A673 (cell line): ENCODE data around the gene NAIF1. TPM values are rescaled to one million over a fixed set of nuclear protein-coding genes. Genes with fewer than 3 reads are reported as not detected.

Source experiments
- BruUV-seq: library from RNA; stranded (reverse); fragments of 400-500 nt; replicated peaks from 2 replicates; lab custom pipeline; 2021; lab: Mats Ljungman, UMichigan
- CTCF ChIA-PET: fragments of 300-600 bp; sonication (Branson Sonifier 250); formaldehyde crosslinking; loops from one replicate; lab custom pipeline; 2022; ENCODE audit warnings: antibody characterized with exemption; lab: Charles Lee
- POLR2A ChIA-PET: fragments of 300-600 bp; sonication (Branson Sonifier 250); formaldehyde crosslinking; loops from one replicate; lab custom pipeline; 2022; ENCODE audit warnings: antibody characterized with exemption; ENCODE audit not compliant: low non-redundant PET; lab: Charles Lee
- DNase-seq: peaks from one replicate; pipeline ENCODE4 v3.0.0-alpha.2; 2015; ENCODE audit warnings: low spot score
- H3K27ac ChIP-seq: fragments of 200-600 bp; sonication (generic); 2 replicates; pipeline ENCODE4 v1.5.1; 2016; ENCODE audit warnings: mixed run types, low read depth, mild to moderate bottlenecking, mixed read lengths, antibody characterized with exemption, low read length; ENCODE audit not compliant: poor library complexity, severe bottlenecking
- H3K27me3 ChIP-seq: fragments of 200-600 bp; sonication (generic); replicated peaks from 2 replicates; pipeline ENCODE4 v1.6.1; 2017; ENCODE audit warnings: mixed run types, low read depth, mild to moderate bottlenecking, mixed read lengths, antibody characterized with exemption, low read length; ENCODE audit not compliant: insufficient read depth, poor library complexity
- H3K36me3 ChIP-seq: fragments of 200-600 bp; sonication (generic); 2 replicates; pipeline ENCODE4 v1.6.1; 2016; ENCODE audit warnings: mixed run types, mild to moderate bottlenecking, mixed read lengths, antibody characterized with exemption, low read length; ENCODE audit not compliant: insufficient read depth, poor library complexity, severe bottlenecking
- H3K4me1 ChIP-seq: fragments of 200-600 bp; sonication (generic); 2 replicates; pipeline ENCODE4 v1.6.1; 2017; ENCODE audit warnings: mixed run types, mild to moderate bottlenecking, mixed read lengths, antibody characterized with exemption, low read length; ENCODE audit not compliant: insufficient read depth, poor library complexity, severe bottlenecking
- H3K4me3 ChIP-seq: fragments of 200-600 bp; sonication (generic); 2 replicates; pipeline ENCODE4 v1.5.1; 2016; ENCODE audit warnings: low read depth, mixed run types, mild to moderate bottlenecking, mixed read lengths, low read length; ENCODE audit not compliant: poor library complexity, severe bottlenecking
- H3K9me3 ChIP-seq: fragments of 200-600 bp; sonication (generic); 2 replicates; pipeline ENCODE4 v1.6.1; 2016; ENCODE audit warnings: mixed run types, low read depth, mild to moderate bottlenecking, mixed read lengths, antibody characterized with exemption, low read length; ENCODE audit not compliant: poor library complexity, severe bottlenecking
- EZH2 ChIP-seq: fragments of 200-600 bp; sonication (generic); IDR thresholded peaks from 2 replicates; pipeline ENCODE4 v1.6.1; 2017; ENCODE audit warnings: borderline replicate concordance, low read depth, mild to moderate bottlenecking, mixed read lengths, antibody characterized with exemption, low read length; ENCODE audit not compliant: poor library complexity, severe bottlenecking
- intact Hi-C: fragments of 100-400 bp; cut with micrococcal nuclease; formaldehyde crosslinking; loops from one replicate; pipeline ENCODE4 v1.10.0; 2022; ENCODE audit not compliant: unreplicated experiment
- total RNA-seq: library from RNA; stranded (reverse); gene quantifications from 2 replicates; pipeline ENCODE4 v1.2.3, GENCODE V29; 2021
- TF ChIP-seq, protein P1 (sequence below): fragments of 300-800, 200-600 bp; sonication (generic); conservative IDR thresholded peaks from 2 replicates; pipeline ENCODE4 v1.5.1; 2017; ENCODE audit warnings: low read depth, mild to moderate bottlenecking, antibody characterized with exemption, low read length, moderate library complexity, mixed read lengths

NAIF1 gene
- total RNA-seq, 1 experiment from 2014 or later: 9.3 TPM

DNA sequence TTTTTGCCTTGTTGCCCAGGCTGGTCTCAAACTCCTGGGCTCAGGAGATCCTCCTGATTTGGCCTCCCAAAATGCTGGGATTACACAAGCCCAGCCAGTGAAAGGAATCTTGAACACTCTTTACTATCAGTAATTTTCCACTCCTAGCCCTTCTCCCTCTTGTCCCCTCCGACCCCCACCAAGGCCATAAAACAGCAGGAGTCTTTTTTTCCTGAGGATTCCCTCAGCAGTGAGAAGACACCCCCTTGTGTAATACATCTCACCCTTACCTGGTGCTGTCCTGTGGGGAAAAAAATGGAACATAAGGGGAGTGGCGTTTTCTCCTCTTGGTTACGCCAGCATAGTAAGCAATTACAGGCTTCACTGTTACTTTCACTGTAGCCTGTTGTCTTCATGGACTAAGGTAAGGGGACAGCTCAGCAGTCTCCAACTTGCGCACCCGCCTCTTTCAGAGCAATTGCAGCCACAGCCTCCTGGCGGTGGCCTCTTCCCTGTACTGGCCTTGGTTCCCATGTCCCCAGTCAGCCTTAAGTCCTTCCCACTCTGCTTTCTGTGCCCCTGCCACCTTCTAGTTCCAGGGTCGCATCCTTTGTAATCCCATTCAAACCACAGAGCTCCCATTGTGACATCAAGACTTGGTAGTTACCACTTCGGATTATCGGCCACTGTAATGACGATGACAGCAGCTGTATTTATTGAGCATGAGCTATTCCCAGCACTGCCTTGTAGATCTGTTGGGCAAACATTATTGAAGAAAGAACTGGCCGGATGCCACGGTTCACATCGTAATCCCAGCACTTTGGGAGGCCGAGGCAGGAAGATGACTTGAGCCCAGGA, 10.0 kb downstream of the NAIF1 start:
- H3K27ac ChIP-seq: no peak overlapping the region
- no TSS peak for BruUV-seq
- H3K36me3 ChIP-seq: no peaks in the 10 kb centered on the region
- DNase-seq: no peak
- CTCF ChIA-PET: no interaction called here
- H3K4me1 ChIP-seq: peaks cover 30% of the 10 kb centered on the region
- no peaks in the 10 kb centered on the region for H3K27me3 ChIP-seq
- H3K4me3 ChIP-seq: no peak overlapping the region
- intact Hi-C loops: no loop called here
- TF ChIP-seq, protein P1, sequence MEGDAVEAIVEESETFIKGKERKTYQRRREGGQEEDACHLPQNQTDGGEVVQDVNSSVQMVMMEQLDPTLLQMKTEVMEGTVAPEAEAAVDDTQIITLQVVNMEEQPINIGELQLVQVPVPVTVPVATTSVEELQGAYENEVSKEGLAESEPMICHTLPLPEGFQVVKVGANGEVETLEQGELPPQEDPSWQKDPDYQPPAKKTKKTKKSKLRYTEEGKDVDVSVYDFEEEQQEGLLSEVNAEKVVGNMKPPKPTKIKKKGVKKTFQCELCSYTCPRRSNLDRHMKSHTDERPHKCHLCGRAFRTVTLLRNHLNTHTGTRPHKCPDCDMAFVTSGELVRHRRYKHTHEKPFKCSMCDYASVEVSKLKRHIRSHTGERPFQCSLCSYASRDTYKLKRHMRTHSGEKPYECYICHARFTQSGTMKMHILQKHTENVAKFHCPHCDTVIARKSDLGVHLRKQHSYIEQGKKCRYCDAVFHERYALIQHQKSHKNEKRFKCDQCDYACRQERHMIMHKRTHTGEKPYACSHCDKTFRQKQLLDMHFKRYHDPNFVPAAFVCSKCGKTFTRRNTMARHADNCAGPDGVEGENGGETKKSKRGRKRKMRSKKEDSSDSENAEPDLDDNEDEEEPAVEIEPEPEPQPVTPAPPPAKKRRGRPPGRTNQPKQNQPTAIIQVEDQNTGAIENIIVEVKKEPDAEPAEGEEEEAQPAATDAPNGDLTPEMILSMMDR: no peak
- no peak for TF ChIP-seq EZH2
- POLR2A ChIA-PET: interaction anchor here (0.6 kb wide), 1 partner anchor 84 kb away, joined by 31 read pairs; no protein-coding TSS in a partner anchor
- no peaks in the 10 kb centered on the region for H3K9me3 ChIP-seq

DNA sequence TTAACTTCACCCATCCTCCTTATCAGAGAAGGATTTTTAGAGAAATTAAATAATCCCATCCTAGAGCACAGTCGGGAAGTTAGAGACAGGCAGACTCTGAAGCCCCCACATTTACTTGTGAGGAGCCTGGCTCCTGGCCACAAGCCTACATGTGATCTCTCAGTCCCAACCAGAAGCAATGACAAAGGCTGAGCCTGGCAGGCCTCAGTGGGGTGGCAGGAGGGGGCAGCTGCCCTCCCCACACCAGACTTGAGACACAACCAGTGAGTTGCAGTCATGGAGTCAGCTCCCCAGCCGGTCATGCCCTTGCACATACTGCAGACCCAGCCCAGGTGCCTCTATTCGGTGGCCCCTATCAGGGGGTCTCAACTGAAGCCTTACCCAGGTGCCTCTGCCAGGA, 11.0 kb downstream of the NAIF1 start:
- H3K27me3 ChIP-seq: no peaks in the 10 kb centered on the region
- no peak overlapping the region for H3K4me3 ChIP-seq
- no peaks in the 10 kb centered on the region for H3K9me3 ChIP-seq
- TF ChIP-seq, protein P1: no peak
- no peak for TF ChIP-seq EZH2
- no peak overlapping the region for H3K27ac ChIP-seq
- DNase-seq: no peak
- no peaks in the 10 kb centered on the region for H3K36me3 ChIP-seq
- CTCF ChIA-PET: interaction anchor here (0.7 kb wide), 1 partner anchor 11 kb away, joined by 3 read pairs; the partner anchor contains the start of gene NAIF1
- BruUV-seq: no TSS peak
- intact Hi-C loops: no loop called here
- peaks cover 24% of the 10 kb centered on the region for H3K4me1 ChIP-seq
- POLR2A ChIA-PET: no interaction called here

DNA sequence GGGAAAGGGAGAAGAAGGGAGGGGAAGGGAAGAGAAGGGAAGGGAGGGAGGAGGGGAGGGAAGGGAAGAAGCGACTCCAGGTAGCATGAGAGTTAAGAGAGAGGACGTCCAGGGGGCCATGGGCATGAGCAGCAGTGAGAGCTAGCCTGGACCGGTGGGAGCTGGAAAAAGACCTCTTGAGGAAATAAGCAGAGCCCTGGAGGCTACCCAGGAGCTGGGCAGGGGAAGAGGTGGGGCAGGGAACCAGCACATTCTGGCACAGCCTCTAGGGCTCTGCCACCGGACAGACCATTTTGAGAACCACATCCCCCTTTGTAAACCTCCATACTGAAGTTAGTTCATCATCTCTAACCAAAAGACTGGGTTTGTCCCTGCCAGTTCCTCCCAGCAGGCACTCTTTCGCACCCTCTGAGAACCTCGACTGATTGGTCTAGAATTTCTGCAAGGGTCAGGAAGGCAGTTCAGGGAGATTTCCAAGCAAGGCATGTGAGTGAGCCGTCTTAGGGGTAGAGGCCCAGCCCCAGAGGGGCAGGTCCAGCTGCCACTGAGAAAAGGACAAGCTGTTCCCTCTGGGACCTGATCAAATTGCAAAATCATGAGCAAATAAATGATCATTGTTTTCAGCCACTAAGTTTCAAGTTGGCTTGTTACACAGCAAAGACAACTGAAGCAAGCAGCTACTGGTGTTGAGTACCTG, 11.6 kb downstream of the NAIF1 start:
- no peak overlapping the region for H3K27ac ChIP-seq
- H3K4me3 ChIP-seq: no peak overlapping the region
- BruUV-seq: no TSS peak
- POLR2A ChIA-PET: no interaction called here
- no peak for TF ChIP-seq EZH2
- TF ChIP-seq, protein P1: no peak
- H3K4me1 ChIP-seq: peaks cover 25% of the 10 kb centered on the region
- no peaks in the 10 kb centered on the region for H3K27me3 ChIP-seq
- no peaks in the 10 kb centered on the region for H3K9me3 ChIP-seq
- H3K36me3 ChIP-seq: no peaks in the 10 kb centered on the region
- DNase-seq: no peak
- CTCF ChIA-PET: interaction anchor here (0.7 kb wide), 1 partner anchor 12 kb away, joined by 3 read pairs; the partner anchor contains the start of gene NAIF1
- intact Hi-C loops: no loop called here
